K562 (cell line): ENCODE data around the gene PRDM16. TPM values are rescaled to one million over a fixed set of nuclear protein-coding genes. Genes with fewer than 3 reads are reported as not detected.
A peak's percentile ranks its signal among the peaks of the same experiment; 100 is the strongest.

Experiments
- ATAC-seq: fragments of 200-7000 bp; cut with Tn5 transposase; 3 replicates; pipeline ENCODE4 v1.9.1; 2020; ENCODE audit warnings: moderate library complexity
- BruUV-seq: library from RNA; stranded (reverse); fragments of 400-500 nt; replicated peaks from 2 replicates; lab custom pipeline; 2021; lab: Mats Ljungman, UMichigan
- CTCF ChIA-PET: fragments of 300-600 bp; formaldehyde crosslinking; extraction: SDS; loops from one replicate; lab custom pipeline; 2021; ENCODE audit warnings: low intra/inter-chr PET ratio; lab: Yijun Ruan, JAX
- POLR2A ChIA-PET: fragments of 300-600, 350-650 bp; sonication (Branson Sonifier 250); formaldehyde crosslinking; extraction: SDS; loops from one replicate; lab custom pipeline; 2021; ENCODE audit warnings: antibody characterized with exemption, inconsistent platforms; lab: Yijun Ruan, JAX
- DNase-seq, 4 experiments: peaks; one replicate each; pipeline versions ENCODE4 v3.0.0 to v3.0.0-alpha.2; 2011 to 2018; ENCODE audit warnings: low spot score in 3 of 4, mixed read lengths in 3 of 4; ENCODE audit errors: extremely low read depth in 1 of 4
- FAIRE-seq: peaks from 2 replicates; lab custom pipeline; 2011; peaks lifted over from hg19 to GRCh38; lab: Jason Lieb, UNC
- H2AFZ ChIP-seq: 2 replicates; pipeline ENCODE4 v1.6.0; 2011; ENCODE audit warnings: low read depth, low read length, control low read depth, inconsistent platforms
- H3K27ac ChIP-seq: fragments of 200-600 bp; 3 replicates; pipeline ENCODE4 v1.8.0; 2011; ENCODE audit warnings: low read depth, mild to moderate bottlenecking, control low read depth, inconsistent platforms, low read length, moderate library complexity, mixed read lengths; ENCODE audit errors: extremely low read depth
- H3K27me3 ChIP-seq, 2 experiments: fragments of 300-600 bp in 1 of 2; 2 replicates in 1 of 2; 3 replicates in 1 of 2; pipeline versions ENCODE4 v1.6.0 to v1.8.0; 2011; ENCODE audit warnings: inconsistent platforms in 2 of 2, low read length in 2 of 2, mild to moderate bottlenecking in 1 of 2, mixed read lengths in 1 of 2, moderate library complexity in 1 of 2; ENCODE audit not compliant: control insufficient read depth in 2 of 2, insufficient read depth in 2 of 2
- H3K36me3 ChIP-seq: fragments of 300-600 bp; 3 replicates; pipeline ENCODE4 v1.8.0; 2011; ENCODE audit warnings: mild to moderate bottlenecking, low read length, inconsistent platforms; ENCODE audit not compliant: control insufficient read depth, insufficient read depth
- H3K4me1 ChIP-seq, 2 experiments: fragments of 200-600 bp in 1 of 2; replicated peaks in 1 of 2; 2 replicates in 1 of 2; 3 replicates in 1 of 2; pipeline versions ENCODE4 v1.5.1 to v1.8.0; 2011; ENCODE audit warnings: inconsistent platforms in 2 of 2, low read length in 2 of 2, mild to moderate bottlenecking in 1 of 2, mixed read lengths in 1 of 2, moderate library complexity in 1 of 2; ENCODE audit not compliant: control insufficient read depth in 2 of 2, insufficient read depth in 2 of 2
- H3K4me2 ChIP-seq: 2 replicates; pipeline ENCODE4 v1.6.1; 2011; ENCODE audit warnings: low read length, control low read depth, inconsistent platforms, mixed read lengths; ENCODE audit not compliant: insufficient read depth
- H3K4me3 ChIP-seq: fragments of 200-600 bp; sonication (generic), shearing (Covaris generic); 2 replicates; pipeline ENCODE4 v1.5.1; 2016; ENCODE audit warnings: control low read depth, inconsistent platforms
- H3K79me2 ChIP-seq: fragments of 200-600 bp; 3 replicates; pipeline ENCODE4 v1.8.0; 2011; ENCODE audit warnings: low read length, inconsistent platforms; ENCODE audit not compliant: control insufficient read depth, insufficient read depth
- H3K9ac ChIP-seq, 2 experiments: 2 replicates each; pipeline versions ENCODE4 v1.6.0 to v1.6.1; 2011; ENCODE audit warnings: low read depth in 2 of 2, low read length in 2 of 2, control low read depth in 1 of 2, inconsistent platforms in 1 of 2, mild to moderate bottlenecking in 1 of 2, mixed read lengths in 1 of 2; ENCODE audit not compliant: insufficient read depth in 1 of 2
- H3K9me1 ChIP-seq: one replicate; pipeline ENCODE4 v1.6.0; 2011; ENCODE audit warnings: inconsistent platforms, mild to moderate bottlenecking, low read length, moderate library complexity; ENCODE audit not compliant: control insufficient read depth, insufficient read depth
- H3K9me3 ChIP-seq: replicated peaks from 2 replicates; pipeline ENCODE4 v1.5.1; 2011; ENCODE audit warnings: low read depth, low read length, inconsistent platforms; ENCODE audit not compliant: control insufficient read depth, insufficient read depth
- H4K20me1 ChIP-seq: replicated peaks from 2 replicates; pipeline ENCODE4 v1.6.1; 2011; ENCODE audit warnings: low read length, inconsistent platforms, mixed read lengths; ENCODE audit not compliant: control insufficient read depth, insufficient read depth
- CLOCK ChIP-seq: fragments of 250-450 bp; sonication (Bioruptor Pico); IDR thresholded peaks from 2 replicates; pipeline ENCODE4 v1.4.0; 2020; ENCODE audit warnings: mild to moderate bottlenecking, moderate library complexity, borderline replicate concordance
- COPS2 ChIP-seq: fragments of 450-650 bp; conservative IDR thresholded peaks from 2 replicates; pipeline ENCODE4 v1.6.1; 2016; ENCODE audit warnings: mild to moderate bottlenecking, moderate library complexity
- CREB3L1 ChIP-seq: fragments of 450-650 bp; IDR thresholded peaks from 2 replicates; pipeline ENCODE4 v1.6.1; 2014; ENCODE audit warnings: low read depth, mild to moderate bottlenecking, moderate library complexity, borderline replicate concordance
- WHSC1 ChIP-seq: IDR thresholded peaks from one replicate; pipeline ENCODE4 v1.6.1; 2012; ENCODE audit warnings: low read length, control low read depth, inconsistent platforms
- ZNF24 ChIP-seq: fragments of 450-650 bp; IDR thresholded peaks from 2 replicates; pipeline ENCODE4 v1.6.1; 2016
- WGBS: fragments of 100-300 bp; shearing (Covaris generic); methylation state at CpG from one replicate; pipeline ENCODE4 v1.1.6; 2016; ENCODE audit warnings: low coverage, mixed read lengths; ENCODE audit not compliant: insufficient coverage; ENCODE audit errors: missing lambda C conversion rate; 5-methylcytosine and 5-hydroxymethylcytosine counted together
- in situ Hi-C: fragments of 300-500 bp; cut with MboI; formaldehyde crosslinking; loops from 4 replicates; pipeline ENCODE4 v1.15.0; 2018; ENCODE audit warnings: inconsistent platforms, mixed read lengths
- intact Hi-C: fragments of 100-400 bp; cut with micrococcal nuclease; formaldehyde crosslinking; loops from 2 replicates; pipeline ENCODE4 v1.14.2; 2022
- polyA plus RNA-seq, 8 experiments: library from polyadenylated mRNA; depleted of rRNA in 4 of 8; stranded (reverse) in 5 of 8; unstranded in 3 of 8; fragments of >200 nt; fragmentation: Nextera tagmentation in 2 of 8; fragmentation: Illumina TruSeq in 1 of 8; extraction: Ambion mirVana in 2 of 8; extraction: Trizol in 1 of 8; gene quantifications; 2 replicates each; pipeline versions ENCODE4 v1.2.1 to v1.2.3, GENCODE V29; 2011 to 2014; ENCODE audit warnings: inconsistent platforms in 1 of 8, missing spikeins in 1 of 8
- total RNA-seq, 7 experiments: library from RNA; depleted of rRNA in 6 of 7; stranded (reverse); fragments of >200 nt in 6 of 7; fragmentation: Illumina TruSeq in 2 of 7; extraction: Trizol in 2 of 7; gene quantifications; 2 replicates each; pipeline versions ENCODE4 v1.2.1 to v1.2.3, GENCODE V29; 2011 to 2021; ENCODE audit warnings: low replicate concordance in 1 of 7

The PRDM16 gene
- total and polyA plus RNA-seq, 9 of the 15 experiments (the other 6 are each of a cell fraction or from before 2014, with no cell fraction given), result 0.10 to 0.27 TPM; not detected in 7

- no TSS peak for BruUV-seq
- POLR2A ChIA-PET, result interaction anchor here (0.9 to 1.1 kb wide), 3 partner anchors 10 to 45 kb away, joined by 3 to 5 read pairs (median 3); no protein-coding TSS in a partner anchor
- FAIRE-seq, result no peak
Observed at GRCh38 chr1:3089490-3089889, 20.5 kb downstream of the PRDM16 start.

More at GRCh38 chr1:3089490-3089889, 20.5 kb downstream of the PRDM16 start:
- Histone ChIP-seq H3K9me3 (no peaks in the 10 kb centered on the region), H3K79me2 (no peaks in the 10 kb centered on the region), H3K9ac (no peak overlapping the region), H3K27ac (no peak overlapping the region), H3K27me3 (peaks cover 30 to 74% of the 10 kb centered on the region in 2 experiments; a peak in 4 of 5 replicates), H3K36me3 (no peaks in the 10 kb centered on the region), H3K4me1 (peaks cover 0 to 4% of the 10 kb centered on the region in 2 experiments; a peak in 2 of 5 replicates), H3K4me3 (no peak overlapping the region)
- CTCF ChIA-PET, result no interaction called here
- DNase-seq, result no peak
- no peak for TF ChIP-seq CREB3L1
- TF ChIP-seq ZNF24, result 0 out of 2 replicates have a peak, but pooled peaks have one; percentile 28
- no peak for TF ChIP-seq COPS2
- no peak for TF ChIP-seq WHSC1
- no peak for TF ChIP-seq CLOCK
- TF ChIP-seq, all 486 proteins: peak for 1
- no peak for ATAC-seq
- Histone ChIP-seq H3K4me2 (no peak overlapping the region), H3K9me1 (no peaks in the 10 kb centered on the region), H2AFZ (no peak overlapping the region), H4K20me1 (peaks cover 24% of the 10 kb centered on the region; the same call in 1 of the 2 replicates)
- WGBS, result 2% methylated on average over 17 of the region's 17 CpGs
- in situ Hi-C loops (no loop called here), intact Hi-C loops (no loop called here)
